Fibroblast of skin of abdomen (primary cell): ENCODE data around the gene USP6.
A peak's percentile ranks its signal among the peaks of the same experiment; 100 is the strongest.
"Not testable (repeated sequence)": the region's sequence is repeated elsewhere in the genome, so short reads cannot be mapped to it uniquely, and the experiment has no call there.

Experiments
- DNase-seq: peaks from one replicate; pipeline ENCODE4 v3.0.0-alpha.2; 2013

Gene USP6

DNA sequence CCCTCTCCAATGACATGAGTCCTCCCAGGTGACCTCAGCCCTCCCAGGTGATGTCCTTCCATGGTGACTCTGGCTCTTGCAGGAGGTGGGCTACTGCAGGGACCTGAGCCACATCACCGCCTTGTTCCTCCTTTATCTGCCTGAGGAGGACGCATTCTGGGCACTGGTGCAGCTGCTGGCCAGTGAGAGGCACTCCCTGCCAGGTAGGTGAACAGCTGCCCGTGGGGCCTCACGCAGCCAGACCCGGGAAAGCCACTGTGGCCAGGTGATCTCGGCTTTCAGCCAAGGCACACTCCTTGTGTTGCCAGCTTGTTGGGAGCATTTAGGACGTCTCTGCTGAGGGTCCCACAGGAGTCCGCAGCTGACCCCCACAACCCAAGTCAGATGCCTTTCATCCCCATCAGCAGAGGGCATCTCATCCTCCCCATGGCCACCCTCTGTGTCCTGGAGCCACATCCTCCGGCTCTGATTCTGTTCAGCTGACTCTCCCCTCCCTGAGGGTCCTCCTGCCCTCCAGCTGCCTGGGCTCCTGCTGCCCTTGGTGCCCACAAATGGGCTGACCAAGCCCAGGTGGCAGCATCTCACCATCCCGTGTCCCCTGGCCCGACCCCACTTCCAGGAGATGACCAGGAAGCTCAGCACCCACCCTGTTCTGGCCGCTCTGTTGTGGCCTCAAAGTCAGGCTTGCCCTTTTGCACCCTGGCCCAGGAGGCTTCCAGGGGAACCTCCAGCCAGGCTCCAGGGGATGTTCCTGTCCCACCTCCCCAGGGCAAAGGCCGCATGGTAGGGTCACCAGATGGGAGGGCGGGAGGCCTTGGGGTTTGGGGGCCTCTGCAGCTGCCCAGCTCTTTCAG lies 20.1 kb downstream of the USP6 start:
- no peak for DNase-seq

DNA sequence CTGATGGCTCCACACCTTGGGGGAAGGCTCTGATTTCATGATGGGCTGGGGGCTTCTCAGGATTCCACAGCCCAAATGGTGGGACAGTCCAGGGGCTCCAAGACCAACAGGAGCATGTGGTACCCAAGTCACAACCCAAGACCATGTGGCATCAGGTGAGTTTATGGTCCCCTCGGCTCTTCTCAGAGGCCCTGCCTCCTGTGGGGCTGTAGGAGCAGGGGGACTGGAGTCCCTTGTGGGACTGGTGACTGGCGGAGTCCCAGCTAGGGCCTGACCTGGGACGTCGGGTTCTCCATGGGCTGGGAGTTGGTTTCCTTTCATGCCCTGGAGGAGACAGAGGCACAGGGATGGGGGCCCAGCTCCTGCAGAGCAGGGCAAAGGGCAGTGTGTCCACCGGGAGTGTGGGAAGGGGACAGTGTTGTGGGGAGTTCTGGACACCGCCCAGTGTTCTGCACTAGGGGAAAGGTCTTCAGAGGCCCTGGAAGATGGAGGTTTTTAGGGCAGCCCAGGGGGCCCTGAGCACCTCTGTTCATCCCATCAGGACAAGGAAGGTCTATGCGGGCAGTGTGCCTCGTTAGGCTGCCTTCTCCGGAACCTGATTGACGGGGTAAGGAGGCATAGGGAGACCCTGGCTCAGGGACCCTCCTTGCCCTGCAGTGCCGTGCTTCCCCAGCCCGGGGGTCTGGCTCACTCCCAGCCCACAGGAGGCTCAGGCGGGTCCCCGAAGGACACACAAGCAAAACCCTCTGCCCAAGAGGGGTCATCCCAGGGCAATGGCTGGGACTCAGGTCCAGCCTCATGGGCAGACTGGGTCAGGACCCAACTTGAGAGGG lies 21.0 kb downstream of the USP6 start:
- not testable (repeated sequence) for DNase-seq

DNA sequence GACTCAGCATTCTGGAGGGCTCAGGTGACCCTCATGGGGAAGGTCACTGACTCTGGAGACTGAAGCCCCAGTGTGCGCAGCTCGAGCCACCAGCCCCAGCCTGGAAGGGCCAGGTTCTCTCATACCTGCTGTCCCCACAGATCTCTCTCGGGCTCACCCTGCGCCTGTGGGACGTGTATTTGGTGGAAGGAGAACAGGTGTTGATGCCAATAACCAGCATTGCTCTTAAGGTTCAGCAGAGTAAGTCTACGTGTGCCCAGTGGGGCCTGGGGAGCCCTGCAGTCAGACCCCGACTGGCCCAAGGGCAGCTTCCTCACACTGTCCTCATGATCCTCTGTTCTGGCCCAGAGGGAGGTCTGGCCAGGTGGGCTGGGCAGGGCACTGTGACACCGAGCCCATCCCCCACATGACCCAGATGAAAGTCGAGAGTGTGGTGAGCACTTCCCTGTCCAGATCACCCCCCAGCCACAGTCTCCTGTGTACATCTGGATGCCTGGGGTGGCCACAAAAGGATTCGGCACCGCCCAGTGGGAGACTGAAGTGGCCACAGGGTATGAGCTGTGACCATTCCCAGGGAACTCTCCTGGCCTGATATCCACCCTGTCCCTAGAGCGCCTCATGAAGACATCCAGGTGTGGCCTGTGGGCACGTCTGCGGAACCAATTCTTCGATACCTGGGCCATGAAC lies 21.8 kb downstream of the USP6 start:
- DNase-seq, result not testable (repeated sequence)

DNA sequence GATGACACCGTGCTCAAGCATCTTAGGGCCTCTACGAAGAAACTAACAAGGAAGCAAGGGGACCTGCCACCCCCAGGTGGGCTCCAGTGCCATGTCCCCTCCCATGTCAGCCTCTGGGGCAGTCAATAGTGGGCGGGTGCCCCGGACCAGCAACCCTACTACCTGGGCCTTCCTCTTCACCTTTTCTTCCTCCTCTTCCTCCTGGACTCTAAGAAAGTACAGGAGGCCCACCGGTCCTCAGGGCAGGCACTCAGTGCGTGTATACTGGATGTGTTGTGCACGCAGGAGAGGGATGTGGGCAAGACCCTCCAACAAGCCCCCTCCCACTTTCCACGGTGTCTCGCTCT lies 22.3 kb downstream of the USP6 start:
- not testable (repeated sequence) for DNase-seq

DNA sequence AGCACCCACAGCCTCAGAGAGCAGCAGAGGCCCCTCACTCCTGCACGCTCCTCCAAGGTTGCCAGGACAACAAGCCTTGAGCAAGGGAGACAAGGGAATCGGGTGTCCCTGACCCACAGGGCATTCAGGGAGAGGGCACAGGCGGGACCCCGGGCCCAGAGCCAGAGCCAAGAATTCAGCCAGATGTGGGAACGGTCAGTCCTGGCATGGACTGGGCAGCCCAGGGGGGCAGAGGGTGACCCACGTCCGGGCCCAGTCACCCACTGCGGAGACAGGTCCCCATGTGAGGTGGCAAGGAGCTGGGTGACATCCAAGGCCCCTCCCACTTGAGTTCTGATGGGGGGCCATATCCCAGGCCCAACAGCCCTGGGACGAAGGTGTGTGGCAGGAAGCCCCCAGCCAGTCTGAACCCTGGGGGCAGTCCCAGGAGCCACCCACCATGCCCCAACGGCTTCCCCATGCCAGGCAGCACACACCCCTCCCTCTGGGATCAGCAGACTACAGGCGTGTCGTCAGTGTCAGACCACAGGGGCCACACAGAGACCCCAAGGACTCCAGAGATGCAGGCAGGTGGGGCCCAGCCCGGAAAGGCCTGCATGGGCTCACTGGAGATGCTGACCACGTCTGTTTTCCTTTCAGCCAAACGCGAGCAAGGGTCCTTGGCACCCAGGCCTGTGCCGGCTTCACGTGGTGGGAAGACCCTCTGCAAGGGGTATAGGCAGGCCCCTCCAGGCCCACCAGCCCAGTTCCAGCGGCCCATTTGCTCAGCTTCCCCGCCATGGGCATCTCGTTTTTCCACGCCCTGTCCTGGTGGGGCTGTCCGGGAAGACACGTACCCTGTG lies 23.0 kb downstream of the USP6 start:
- no peak for DNase-seq

DNA sequence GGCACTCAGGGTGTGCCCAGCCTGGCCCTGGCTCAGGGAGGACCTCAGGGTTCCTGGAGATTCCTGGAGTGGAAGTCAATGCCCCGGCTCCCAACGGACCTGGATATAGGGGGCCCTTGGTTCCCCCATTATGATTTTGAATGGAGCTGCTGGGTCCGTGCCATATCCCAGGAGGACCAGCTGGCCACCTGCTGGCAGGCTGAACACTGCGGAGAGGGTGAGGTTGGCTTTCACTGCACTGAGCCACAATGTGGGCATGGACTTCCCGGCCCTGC lies 23.6 kb downstream of the USP6 start:
- no peak for DNase-seq

DNA sequence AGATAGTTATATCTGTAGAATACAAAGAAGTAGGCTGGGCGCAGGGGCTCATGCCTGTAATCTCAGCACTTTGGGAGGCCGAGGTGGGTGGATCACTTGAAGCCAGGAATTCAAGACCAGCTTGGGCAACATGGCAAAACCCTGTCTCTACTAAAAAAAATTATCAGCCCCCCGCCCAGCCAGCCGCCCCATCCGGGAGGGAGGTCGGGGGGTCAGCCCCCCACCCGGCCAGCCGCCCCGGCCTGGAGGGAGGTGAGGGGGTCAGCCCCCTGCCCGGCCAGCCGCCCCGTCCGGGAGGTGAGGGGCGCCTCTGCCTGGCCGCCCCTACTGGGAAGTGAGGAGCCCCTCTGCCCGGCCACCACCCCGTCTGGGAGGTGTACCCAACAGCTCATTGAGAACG lies 27.0 kb downstream of the USP6 start:
- DNase-seq, result not testable (repeated sequence)

DNA sequence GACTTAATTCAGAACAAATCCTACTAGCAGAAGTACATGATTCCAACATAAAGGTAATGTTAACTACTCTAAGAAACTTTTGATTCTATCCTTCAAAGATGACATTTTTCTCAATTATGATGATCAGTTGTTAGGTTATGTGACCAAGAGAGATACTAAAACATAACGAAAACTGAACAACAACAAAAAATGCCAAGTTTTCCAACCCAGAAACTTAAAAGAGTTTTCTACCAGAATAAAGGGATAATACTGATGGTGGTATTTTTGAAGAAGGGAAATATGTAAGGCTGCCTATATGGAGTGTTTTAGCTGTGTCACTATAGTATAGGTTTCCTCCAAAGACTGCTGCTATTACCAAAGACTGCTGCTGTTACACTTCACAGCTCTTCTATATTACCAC lies 30.3 kb downstream of the USP6 start:
- not testable (repeated sequence) for DNase-seq

DNA sequence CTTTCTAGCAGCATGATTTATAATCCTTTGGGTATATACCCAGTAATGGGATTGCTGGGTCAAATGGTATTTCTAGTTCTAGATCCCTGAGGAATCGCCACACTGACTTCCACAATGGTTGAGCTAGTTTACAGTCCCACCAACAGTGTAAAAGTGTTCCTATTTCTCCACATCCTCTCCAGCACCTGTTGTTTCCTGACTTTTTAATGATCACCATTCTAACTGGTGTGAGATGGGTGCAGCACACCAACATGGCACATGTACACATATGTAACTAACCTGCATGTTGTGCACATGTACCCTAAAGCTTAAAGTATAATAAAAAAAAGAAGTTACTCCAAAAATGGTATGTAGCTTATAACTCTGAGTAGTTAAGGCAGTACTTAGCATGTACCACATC lies 44.9 kb downstream of the USP6 start:
- DNase-seq, result not testable (repeated sequence)

DNA sequence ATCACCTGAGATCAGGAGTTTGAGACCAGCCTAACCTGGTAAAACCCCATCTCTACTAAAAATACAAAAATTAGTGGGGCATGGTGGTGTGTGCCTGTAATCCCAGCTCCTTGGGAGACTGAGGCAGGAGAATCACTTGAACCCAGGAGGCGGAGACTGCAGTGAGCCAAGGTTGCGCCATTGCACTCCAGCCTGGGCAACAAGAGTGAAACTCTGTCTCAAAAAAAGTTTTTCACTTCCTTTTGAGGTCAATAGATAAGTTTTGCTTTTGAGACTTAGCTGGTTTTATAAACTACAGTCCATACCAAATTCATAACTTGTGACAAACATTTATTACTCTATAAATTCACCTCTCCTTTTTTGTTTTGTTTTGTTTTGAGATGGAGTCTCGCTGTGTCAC lies 46.0 kb downstream of the USP6 start:
- not testable (repeated sequence) for DNase-seq

DNA sequence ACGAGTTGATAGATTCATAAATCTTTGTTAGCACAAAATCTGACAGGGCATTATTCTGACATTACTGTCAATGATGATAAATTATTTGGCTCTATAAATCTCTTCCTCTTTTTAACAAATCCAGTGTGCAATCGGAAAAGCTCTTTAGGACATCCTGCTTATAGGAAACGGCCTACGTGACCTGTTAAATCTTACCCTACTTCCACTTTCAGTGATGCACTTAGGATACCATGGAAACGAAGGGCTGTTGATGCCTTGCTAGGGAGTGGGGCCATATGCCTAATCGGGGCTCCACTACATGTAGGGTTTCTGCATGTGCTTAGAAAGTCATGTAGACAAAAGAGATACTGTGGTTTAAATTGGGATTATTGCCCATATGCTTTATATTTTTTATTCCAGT lies 48.6 kb downstream of the USP6 start:
- DNase-seq, result no peak

DNA sequence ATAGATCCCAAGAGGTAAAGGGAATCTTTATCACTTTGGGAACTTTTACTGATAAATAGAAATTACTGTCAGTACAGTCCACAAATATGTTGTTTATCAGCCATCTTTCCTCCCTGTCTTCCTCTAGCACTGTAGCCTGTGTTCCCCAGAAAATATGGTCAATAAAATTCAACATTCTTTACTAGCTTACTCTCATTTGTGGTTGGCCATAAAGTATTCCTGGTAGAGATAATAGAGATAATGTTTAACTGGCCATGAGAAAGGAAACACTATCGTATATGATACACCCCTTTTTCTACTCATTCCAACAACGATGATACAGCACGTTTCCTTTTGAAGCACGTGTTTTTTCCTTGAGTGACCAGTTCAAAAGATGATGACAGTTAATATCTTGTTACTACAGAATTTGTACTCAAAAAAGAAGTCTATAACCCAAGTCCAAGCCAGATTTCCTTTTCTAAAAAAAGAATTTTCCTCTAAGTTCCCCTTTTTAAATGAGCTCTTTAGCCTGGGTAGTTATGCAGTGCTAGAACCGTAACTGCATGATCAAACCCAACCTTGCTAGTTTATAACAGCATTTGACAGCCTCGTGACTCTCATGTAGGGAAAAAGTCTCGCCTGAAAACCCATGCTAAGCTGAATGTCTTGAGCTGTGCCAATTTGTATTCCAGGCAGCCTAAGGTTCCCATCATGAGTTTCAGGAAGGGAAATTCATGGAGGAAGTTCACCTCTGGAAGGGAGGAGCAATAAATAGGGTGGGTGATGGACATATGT lies 50.1 kb downstream of the USP6 start:
- DNase-seq, result peak; percentile 13

DNA sequence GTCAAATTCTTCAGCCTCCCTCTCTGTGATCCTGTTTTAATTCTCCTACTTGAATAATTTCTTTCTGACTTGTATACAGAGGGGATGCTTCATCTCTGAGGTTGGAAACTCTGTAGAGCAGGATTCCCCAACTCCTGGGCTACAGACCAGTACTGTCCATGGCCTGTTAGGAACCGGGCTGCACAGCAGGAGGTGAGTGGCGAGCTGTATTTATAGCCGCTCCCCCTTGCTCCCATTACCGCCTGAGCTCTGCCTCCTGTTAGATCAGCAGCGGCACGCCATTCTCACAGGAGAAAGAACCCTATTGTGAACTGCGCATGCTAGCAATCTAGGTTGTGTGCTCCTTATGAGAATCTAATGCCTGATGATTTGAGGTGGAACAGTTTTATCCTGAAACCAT lies 59.2 kb downstream of the USP6 start:
- not testable (repeated sequence) for DNase-seq

DNA sequence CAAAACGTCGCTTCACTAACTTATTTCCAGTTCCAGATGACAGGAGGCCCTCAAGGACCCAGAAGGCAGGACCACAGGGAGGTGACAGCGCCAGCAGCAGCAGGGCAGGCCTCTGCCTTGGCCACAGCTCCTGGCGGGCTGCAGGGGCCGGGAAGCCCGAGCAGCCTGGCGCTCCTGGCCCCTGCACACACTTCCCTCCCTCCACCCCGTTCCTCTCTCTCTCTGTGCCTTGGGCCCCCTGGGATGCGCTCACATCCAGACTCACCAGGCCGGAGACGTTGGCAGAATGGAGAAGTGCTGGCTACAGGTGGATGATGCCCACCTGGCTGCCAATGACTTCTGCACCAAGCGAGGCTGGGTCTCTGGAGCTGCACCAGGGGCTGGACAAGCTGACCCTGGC lies 63.2 kb downstream of the USP6 start:
- no peak for DNase-seq

DNA sequence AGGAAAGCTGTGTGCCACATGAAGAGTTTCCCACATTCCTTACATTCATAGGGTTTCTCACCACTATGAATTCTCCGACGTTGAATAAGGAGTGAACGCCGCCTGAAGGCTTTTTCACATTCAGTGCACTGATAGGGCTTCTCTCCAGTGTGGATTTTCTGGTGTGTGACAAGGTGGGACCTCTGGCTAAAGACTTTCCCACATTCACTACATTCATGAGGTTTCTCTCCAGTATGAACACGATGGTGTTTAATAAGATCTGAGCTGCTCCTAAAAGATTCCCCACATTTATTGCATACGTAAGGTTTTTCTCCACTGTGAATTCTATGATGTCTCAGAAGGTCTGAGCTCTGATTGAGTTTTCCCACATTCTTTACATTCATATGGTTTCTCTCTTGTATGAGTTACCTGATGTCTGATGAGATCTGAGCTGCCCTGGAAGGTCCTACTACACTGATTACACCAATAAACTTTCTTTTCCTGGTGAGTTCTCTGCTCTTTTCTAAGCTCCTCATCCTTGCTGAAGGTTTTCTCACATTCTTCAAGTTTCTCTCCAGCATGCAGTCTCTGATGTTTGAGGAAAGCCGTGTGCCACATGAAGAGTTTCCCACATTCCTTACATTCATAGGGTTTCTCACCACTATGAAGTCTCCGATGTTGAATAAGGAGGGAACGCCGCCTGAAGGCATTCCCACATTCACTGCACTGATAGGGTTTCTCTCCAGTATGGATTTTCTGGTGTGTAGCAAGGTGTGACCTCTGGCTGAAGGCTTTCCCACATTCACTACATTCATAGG lies 65.9 kb downstream of the USP6 start:
- no peak for DNase-seq

DNA sequence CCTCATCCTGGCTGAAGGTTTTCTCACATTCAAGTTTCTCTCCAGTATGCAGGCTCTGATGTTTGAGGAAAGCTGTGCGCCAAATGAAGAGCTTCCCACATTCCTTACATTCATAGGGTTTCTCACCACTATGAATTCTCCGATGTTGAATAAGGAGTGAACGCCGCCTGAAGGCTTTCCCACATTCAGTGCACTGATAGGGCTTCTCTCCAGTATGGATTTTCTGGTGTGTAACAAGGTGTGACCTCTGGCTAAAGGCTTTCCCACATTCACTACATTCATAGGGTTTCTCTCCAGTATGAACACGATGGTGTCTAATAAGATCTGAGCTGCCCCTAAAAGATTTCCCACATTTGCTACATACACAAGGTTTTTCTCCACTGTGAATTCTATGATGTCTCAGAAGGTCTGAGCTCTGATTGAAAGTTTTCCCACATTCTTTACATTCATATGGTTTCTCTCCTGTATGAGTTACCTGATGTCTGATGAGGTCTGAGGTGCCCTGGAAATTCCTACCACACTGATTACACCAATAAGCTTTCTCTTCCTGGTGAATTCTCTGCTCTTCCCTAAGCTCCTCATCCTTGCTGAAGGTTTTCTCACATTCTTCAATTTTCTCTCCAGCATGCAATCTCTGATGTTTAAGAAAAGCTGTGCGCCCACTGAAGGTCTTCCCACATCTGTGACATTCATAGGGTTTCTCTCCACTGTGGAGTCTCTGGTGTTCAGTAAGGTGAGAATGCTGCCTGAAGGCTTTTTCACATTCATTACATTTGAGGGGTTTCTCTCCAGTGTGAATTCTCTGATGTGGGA lies 67.0 kb downstream of the USP6 start:
- DNase-seq, result no peak

DNA sequence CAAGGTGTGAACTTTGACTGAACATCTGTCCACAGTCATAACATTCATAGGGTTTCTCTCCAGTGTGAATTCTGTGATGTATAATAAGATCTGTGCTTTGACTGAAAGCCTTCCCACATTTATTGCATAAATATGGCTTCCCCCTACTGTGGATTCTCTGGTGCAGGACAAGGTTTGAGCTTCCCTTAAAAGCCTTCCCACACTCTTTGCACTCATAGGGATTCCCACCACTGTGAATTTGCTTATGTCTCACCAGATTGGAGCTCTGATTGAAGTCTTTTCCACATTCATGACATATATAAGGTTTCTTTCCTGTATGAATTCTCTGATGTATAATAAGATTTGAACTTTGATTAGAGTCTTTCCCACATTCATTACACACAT lies 67.6 kb downstream of the USP6 start:
- DNase-seq, result no peak

DNA sequence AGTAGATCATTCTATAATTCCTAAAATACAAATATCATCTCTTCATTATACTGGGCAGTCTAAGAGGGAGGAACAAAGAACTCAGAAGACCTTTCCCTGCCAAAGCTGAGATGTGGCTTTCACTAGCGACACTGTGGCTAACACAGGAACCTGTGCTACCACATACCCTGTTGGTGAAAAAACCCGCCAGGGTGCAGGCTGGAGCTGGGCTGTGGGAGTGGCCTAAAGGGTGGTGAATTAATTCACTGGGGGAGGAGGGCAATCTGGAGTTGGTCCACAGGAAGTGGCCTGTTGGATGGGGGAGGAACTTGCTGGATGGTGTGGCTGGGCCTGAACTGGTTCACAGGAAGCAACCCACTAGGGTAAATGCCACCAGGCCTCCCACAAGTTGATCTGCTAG lies 68.5 kb downstream of the USP6 start:
- DNase-seq, result no peak

DNA sequence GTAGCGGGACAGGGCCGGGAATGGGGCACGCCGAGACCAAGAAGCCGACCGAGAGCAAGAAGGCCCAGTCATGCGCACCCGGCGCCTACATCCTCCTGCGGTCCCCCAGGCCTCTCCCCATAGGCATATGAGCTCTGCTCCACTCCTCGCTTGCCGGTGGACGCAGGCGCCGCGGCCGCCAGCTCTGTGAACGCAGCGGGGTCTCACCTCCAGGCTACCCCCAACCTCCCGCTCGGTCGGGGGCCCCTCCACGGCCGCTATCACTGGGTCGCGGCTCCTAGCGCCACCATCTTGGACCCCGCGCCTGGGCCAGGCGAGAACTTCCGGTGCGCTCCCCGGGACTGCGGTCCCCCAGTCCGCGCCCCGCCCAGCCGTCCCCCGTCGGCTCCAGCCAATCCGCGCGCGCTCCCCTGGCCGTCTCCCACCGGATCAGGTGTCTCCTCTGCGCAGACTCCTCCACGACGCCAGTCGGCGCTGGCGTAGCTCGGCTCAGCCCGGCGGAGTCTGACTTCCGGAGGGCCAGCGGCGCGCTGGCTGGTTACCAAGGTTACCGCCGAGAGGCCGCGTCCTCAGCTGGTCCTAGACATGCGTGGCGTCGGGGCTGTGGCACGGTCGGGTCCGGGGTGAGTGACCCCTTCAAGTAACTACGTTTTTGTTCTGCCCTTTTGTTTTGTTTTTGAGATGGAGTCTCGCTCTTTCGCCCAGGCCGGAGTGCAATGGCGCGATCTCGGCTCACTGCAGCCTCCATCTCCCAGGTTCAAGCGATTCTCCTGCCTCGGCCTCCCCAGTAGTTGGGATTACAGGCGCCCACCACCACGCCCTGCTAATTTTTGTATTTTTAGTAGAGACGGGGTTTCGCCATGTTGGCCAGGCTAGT lies 75.9 kb downstream of the USP6 start, which contains the start of gene ZNF594:
Gene ZNF594 (minus strand): TSS at position 328 of the 877 bp plus-strand sequence. CDS start 7,612 bp downstream, outside the sequence.
- peak; percentile 96 for DNase-seq
